Measurements from ENCODE around the gene TBC1D4.

GRCh38 chr13:75325711-75326110, 156.3 kb downstream of the TBC1D4 start:
- TF ChIP-seq CTCF (conservative IDR thresholded peaks at IDR 0.05 in 1 of 2, IDR thresholded peaks at IDR 0.05 in 1 of 2; ENCODE audit: low read depth in 1 of 2, low read length in 2 of 2): no peak
- TF ChIP-seq EZH2 (IDR thresholded peaks at IDR 0.05; ENCODE audit: low read length, missing control alignments): no peak

Measured in fibroblast of lung (primary cell).